ENCODE results near the gene DRGX. TPM values are rescaled to one million over a fixed set of nuclear protein-coding genes. Genes with fewer than 3 reads are reported as not detected.

Gene DRGX
- total and polyA plus RNA-seq, 10 of the 15 experiments (the other 5 are each of a cell fraction or from before 2014, with no cell fraction given) = not detected

- Histone ChIP-seq H3K79me2 (ENCODE audit: control insufficient read depth, insufficient read depth, low read length) (no peaks in the 10 kb centered on the region), H3K4me2 (ENCODE audit: control insufficient read depth, insufficient read depth) (no peak overlapping the region), H3K27me3 (replicated peaks in 1 of 2; ENCODE audit: control insufficient read depth in 2 of 2, insufficient read depth in 2 of 2, low read length in 1 of 2) (peaks cover 2 to 5% of the 10 kb centered on the region in 2 experiments; a peak in 2 of 4 replicates), H3K36me3 (ENCODE audit: control insufficient read depth in 2 of 2, insufficient read depth in 2 of 2, low read length in 1 of 2) (no peaks in the 10 kb centered on the region), H4K20me1 (ENCODE audit: control insufficient read depth, insufficient read depth) (no peaks in the 10 kb centered on the region; the same call in 1 of the 2 replicates), H2AFZ (ENCODE audit: control insufficient read depth, low read depth, low read length) (no peak overlapping the region), H3K9ac (ENCODE audit: control insufficient read depth, insufficient read depth, low read length) (no peak overlapping the region), H3K4me1 (ENCODE audit: control insufficient read depth, insufficient read depth, low read length) (no peaks in the 10 kb centered on the region), H3K27ac (ENCODE audit: control insufficient read depth, insufficient read depth) (no peak overlapping the region), H3K9me3 (replicated peaks; ENCODE audit: control insufficient read depth, insufficient read depth, low read length) (no peaks in the 10 kb centered on the region; the same call in 2 of the 3 replicates), H3K4me3 (no peak overlapping the region)
- intact Hi-C loops (cut with micrococcal nuclease; ENCODE audit: unreplicated experiment) = no loop called here
- DNase-seq (ENCODE audit: low read depth, low spot score) (no peak), FAIRE-seq (no peak), ATAC-seq (no peak)
- BruUV-seq (replicated peaks) = no TSS peak
- SMC1A ChIA-PET (ENCODE audit: uncharacterized antibody, unreplicated experiment) = no interaction called here
- WGBS (ENCODE audit: insufficient coverage, insufficient replicate concordance, low lambda C conversion rate, missing lambda C conversion rate) = 13% methylated on average over 4 of the region's 4 CpGs
- TF ChIP-seq CTCF (IDR thresholded peaks at IDR 0.05 in 2 of 3, conservative IDR thresholded peaks at IDR 0.05 in 1 of 3; ENCODE audit: control insufficient read depth in 2 of 3, extremely low read depth in 1 of 3, insufficient read depth in 1 of 3, low read depth in 3 of 3, low read length in 3 of 3) (no peak), NRF1 (conservative IDR thresholded peaks at IDR 0.05; ENCODE audit: low read depth, low read length) (no peak), MAX (IDR thresholded peaks at IDR 0.05; ENCODE audit: low read depth, low read length) (no peak), SREBF1 (IDR thresholded peaks at IDR 0.05; ENCODE audit: low read length) (no peak), ZNF622 (IDR thresholded peaks at IDR 0.05) (no peak), LARP7 (IDR thresholded peaks at IDR 0.05) (no peak), EZH2 (IDR thresholded peaks at IDR 0.05; ENCODE audit: borderline replicate concordance, control insufficient read depth, low read depth, low read length) (no peak), KDM1A (IDR thresholded peaks at IDR 0.05; ENCODE audit: borderline replicate concordance) (no peak), ELK1 (IDR thresholded peaks at IDR 0.05; ENCODE audit: low read depth, low read length) (no peak), IRF4 (IDR thresholded peaks at IDR 0.05; ENCODE audit: low read depth, low read length) (no peak), HDGF (IDR thresholded peaks at IDR 0.05) (no peak), FOXK2 (IDR thresholded peaks at IDR 0.05) (no peak), ZSCAN29 (IDR thresholded peaks at IDR 0.05) (no peak)
- in situ Hi-C loops (cut with MboI) = no loop called here
- POLR2A ChIA-PET = no interaction called here
- CTCF ChIA-PET = no interaction called here
- RAD21 ChIA-PET (ENCODE audit: unreplicated experiment) = no interaction called here
Observed at GRCh38 chr10:49329146-49329505, 66.8 kb downstream of the DRGX start.

Data from GM12878 (cell line).